Measurements from ENCODE around the gene UNC13B.

The UNC13B gene

GRCh38 chr9:35306283-35306682 is 144.5 kb downstream of the UNC13B start:
- peaks cover 67% of the 10 kb centered on the region for H3K27me3 Mint-ChIP-seq
- no peaks in the 10 kb centered on the region for H3K9me3 Mint-ChIP-seq
- no peak for DNase-seq (ENCODE audit: low spot score in 2 of 2)
- no peak overlapping the region for H3K27ac Mint-ChIP-seq (ENCODE audit: low read depth)
- peaks cover 2% of the 10 kb centered on the region for H3K36me3 Mint-ChIP-seq (ENCODE audit: insufficient read depth)
- no peak overlapping the region for H3K4me3 Mint-ChIP-seq
- no peak for ATAC-seq (replicated peaks; ENCODE audit: extremely low read depth, poor library complexity, severe bottlenecking)
- no peaks in the 10 kb centered on the region for H3K4me1 Mint-ChIP-seq

- H3K27ac Mint-ChIP-seq (ENCODE audit: low read depth) = no peak overlapping the region
- no peaks in the 10 kb centered on the region for H3K9me3 Mint-ChIP-seq
- H3K4me1 Mint-ChIP-seq = no peaks in the 10 kb centered on the region
- H3K4me3 Mint-ChIP-seq = no peak overlapping the region
- peaks cover 66% of the 10 kb centered on the region for H3K27me3 Mint-ChIP-seq
- DNase-seq (ENCODE audit: low spot score in 2 of 2) = no peak
- ATAC-seq (replicated peaks; ENCODE audit: extremely low read depth, poor library complexity, severe bottlenecking) = no peak
- no peaks in the 10 kb centered on the region for H3K36me3 Mint-ChIP-seq (ENCODE audit: insufficient read depth)
Observed at GRCh38 chr9:35308316-35308715, 146.5 kb downstream of the UNC13B start.

- H3K4me3 Mint-ChIP-seq = no peak overlapping the region
- DNase-seq (ENCODE audit: low spot score in 2 of 2) (no peak), ATAC-seq (replicated peaks; ENCODE audit: extremely low read depth, poor library complexity, severe bottlenecking) (no peak)
- H3K36me3 Mint-ChIP-seq (ENCODE audit: insufficient read depth) = no peaks in the 10 kb centered on the region
- no peaks in the 10 kb centered on the region for H3K4me1 Mint-ChIP-seq
- H3K9me3 Mint-ChIP-seq = no peaks in the 10 kb centered on the region
- no peak overlapping the region for H3K27ac Mint-ChIP-seq (ENCODE audit: low read depth)
- peaks cover 30% of the 10 kb centered on the region for H3K27me3 Mint-ChIP-seq
Observed at GRCh38 chr9:35311891-35312639, 150.3 kb downstream of the UNC13B start.

- no peak overlapping the region for H3K27ac Mint-ChIP-seq (ENCODE audit: low read depth)
- H3K4me3 Mint-ChIP-seq = no peak overlapping the region
- DNase-seq (ENCODE audit: low spot score in 2 of 2) = no peak
- peaks cover 21% of the 10 kb centered on the region for H3K27me3 Mint-ChIP-seq
- H3K36me3 Mint-ChIP-seq (ENCODE audit: insufficient read depth) = no peaks in the 10 kb centered on the region
- ATAC-seq (replicated peaks; ENCODE audit: extremely low read depth, poor library complexity, severe bottlenecking) = no peak
- no peaks in the 10 kb centered on the region for H3K9me3 Mint-ChIP-seq
- no peaks in the 10 kb centered on the region for H3K4me1 Mint-ChIP-seq
Observed at GRCh38 chr9:35313460-35313859, 151.7 kb downstream of the UNC13B start.

GRCh38 chr9:35313916-35314315 is 152.1 kb downstream of the UNC13B start:
- no peak overlapping the region for H3K27ac Mint-ChIP-seq (ENCODE audit: low read depth)
- no peaks in the 10 kb centered on the region for H3K9me3 Mint-ChIP-seq
- no peaks in the 10 kb centered on the region for H3K4me1 Mint-ChIP-seq
- DNase-seq (ENCODE audit: low spot score in 2 of 2) (no peak), ATAC-seq (replicated peaks; ENCODE audit: extremely low read depth, poor library complexity, severe bottlenecking) (no peak)
- H3K4me3 Mint-ChIP-seq = no peak overlapping the region
- H3K27me3 Mint-ChIP-seq = peaks cover 21% of the 10 kb centered on the region
- no peaks in the 10 kb centered on the region for H3K36me3 Mint-ChIP-seq (ENCODE audit: insufficient read depth)

- Mint-ChIP-seq H3K9me3 (no peaks in the 10 kb centered on the region), H3K36me3 (ENCODE audit: insufficient read depth) (no peaks in the 10 kb centered on the region), H3K27me3 (no peaks in the 10 kb centered on the region), H3K4me3 (no peak overlapping the region), H3K4me1 (no peaks in the 10 kb centered on the region), H3K27ac (ENCODE audit: low read depth) (no peak overlapping the region)
- DNase-seq (ENCODE audit: low spot score in 2 of 2) = no peak
- ATAC-seq (replicated peaks; ENCODE audit: extremely low read depth, poor library complexity, severe bottlenecking) = no peak
Observed at GRCh38 chr9:35318741-35319140, 156.9 kb downstream of the UNC13B start.

GRCh38 chr9:35322075-35322885 is 160.5 kb downstream of the UNC13B start:
- Mint-ChIP-seq H3K4me3 (no peak overlapping the region), H3K27me3 (no peaks in the 10 kb centered on the region), H3K27ac (ENCODE audit: low read depth) (no peak overlapping the region), H3K36me3 (ENCODE audit: insufficient read depth) (no peaks in the 10 kb centered on the region), H3K4me1 (no peaks in the 10 kb centered on the region), H3K9me3 (no peaks in the 10 kb centered on the region)
- ATAC-seq (replicated peaks; ENCODE audit: extremely low read depth, poor library complexity, severe bottlenecking) (no peak), DNase-seq (ENCODE audit: low spot score in 2 of 2) (no peak)

GRCh38 chr9:35324966-35325365 is 163.2 kb downstream of the UNC13B start:
- ATAC-seq (replicated peaks; ENCODE audit: extremely low read depth, poor library complexity, severe bottlenecking) (no peak), DNase-seq (ENCODE audit: low spot score in 2 of 2) (no peak)
- Mint-ChIP-seq H3K4me3 (no peak overlapping the region), H3K4me1 (no peaks in the 10 kb centered on the region), H3K36me3 (ENCODE audit: insufficient read depth) (no peaks in the 10 kb centered on the region), H3K27me3 (peaks cover 9% of the 10 kb centered on the region), H3K27ac (ENCODE audit: low read depth) (no peak overlapping the region), H3K9me3 (no peaks in the 10 kb centered on the region)

GRCh38 chr9:35333551-35333950 is 171.7 kb downstream of the UNC13B start:
- Mint-ChIP-seq H3K27me3 (peaks cover 9% of the 10 kb centered on the region), H3K36me3 (ENCODE audit: insufficient read depth) (peaks cover 2% of the 10 kb centered on the region), H3K4me3 (no peak overlapping the region), H3K27ac (ENCODE audit: low read depth) (no peak overlapping the region), H3K4me1 (no peaks in the 10 kb centered on the region), H3K9me3 (no peaks in the 10 kb centered on the region)
- ATAC-seq (replicated peaks; ENCODE audit: extremely low read depth, poor library complexity, severe bottlenecking) (no peak), DNase-seq (ENCODE audit: low spot score in 2 of 2) (no peak)

GRCh38 chr9:35335164-35335563 is 173.4 kb downstream of the UNC13B start:
- H3K4me3 Mint-ChIP-seq = no peak overlapping the region

GRCh38 chr9:35338086-35338485 is 176.3 kb downstream of the UNC13B start:
- Mint-ChIP-seq H3K27ac (ENCODE audit: low read depth) (no peak overlapping the region), H3K36me3 (ENCODE audit: insufficient read depth) (peaks cover 2% of the 10 kb centered on the region), H3K9me3 (no peaks in the 10 kb centered on the region), H3K4me3 (no peak overlapping the region), H3K4me1 (no peaks in the 10 kb centered on the region), H3K27me3 (peaks cover 21% of the 10 kb centered on the region)
- ATAC-seq (replicated peaks; ENCODE audit: extremely low read depth, poor library complexity, severe bottlenecking) (no peak), DNase-seq (ENCODE audit: low spot score in 2 of 2) (no peak)

More at GRCh38 chr9:35335164-35335563, 173.4 kb downstream of the UNC13B start:
- Mint-ChIP-seq H3K36me3 (ENCODE audit: insufficient read depth) (peaks cover 2% of the 10 kb centered on the region), H3K4me1 (no peaks in the 10 kb centered on the region), H3K9me3 (no peaks in the 10 kb centered on the region), H3K27me3 (no peaks in the 10 kb centered on the region), H3K27ac (ENCODE audit: low read depth) (no peak overlapping the region)
- ATAC-seq (replicated peaks; ENCODE audit: extremely low read depth, poor library complexity, severe bottlenecking) (no peak), DNase-seq (ENCODE audit: low spot score in 2 of 2) (no peak)

GRCh38 chr9:35338561-35339274 is 176.9 kb downstream of the UNC13B start:
- Mint-ChIP-seq H3K4me1 (no peaks in the 10 kb centered on the region), H3K36me3 (ENCODE audit: insufficient read depth) (no peaks in the 10 kb centered on the region), H3K9me3 (no peaks in the 10 kb centered on the region), H3K27ac (ENCODE audit: low read depth) (no peak overlapping the region), H3K27me3 (peaks cover 22% of the 10 kb centered on the region), H3K4me3 (no peak overlapping the region)
- DNase-seq (ENCODE audit: low spot score in 2 of 2) = no peak
- no peak for ATAC-seq (replicated peaks; ENCODE audit: extremely low read depth, poor library complexity, severe bottlenecking)

All from central memory CD8-positive, alpha-beta T cell (primary cell).